Measurements from ENCODE around the gene CCDC88C.

GRCh38 chr14:91351512-91351862, 66.1 kb downstream of the CCDC88C start:
- TF ChIP-seq, protein P1, sequence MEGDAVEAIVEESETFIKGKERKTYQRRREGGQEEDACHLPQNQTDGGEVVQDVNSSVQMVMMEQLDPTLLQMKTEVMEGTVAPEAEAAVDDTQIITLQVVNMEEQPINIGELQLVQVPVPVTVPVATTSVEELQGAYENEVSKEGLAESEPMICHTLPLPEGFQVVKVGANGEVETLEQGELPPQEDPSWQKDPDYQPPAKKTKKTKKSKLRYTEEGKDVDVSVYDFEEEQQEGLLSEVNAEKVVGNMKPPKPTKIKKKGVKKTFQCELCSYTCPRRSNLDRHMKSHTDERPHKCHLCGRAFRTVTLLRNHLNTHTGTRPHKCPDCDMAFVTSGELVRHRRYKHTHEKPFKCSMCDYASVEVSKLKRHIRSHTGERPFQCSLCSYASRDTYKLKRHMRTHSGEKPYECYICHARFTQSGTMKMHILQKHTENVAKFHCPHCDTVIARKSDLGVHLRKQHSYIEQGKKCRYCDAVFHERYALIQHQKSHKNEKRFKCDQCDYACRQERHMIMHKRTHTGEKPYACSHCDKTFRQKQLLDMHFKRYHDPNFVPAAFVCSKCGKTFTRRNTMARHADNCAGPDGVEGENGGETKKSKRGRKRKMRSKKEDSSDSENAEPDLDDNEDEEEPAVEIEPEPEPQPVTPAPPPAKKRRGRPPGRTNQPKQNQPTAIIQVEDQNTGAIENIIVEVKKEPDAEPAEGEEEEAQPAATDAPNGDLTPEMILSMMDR (IDR thresholded peaks at IDR 0.05; ENCODE audit: extremely low read depth in 1 of 2, insufficient read depth in 1 of 2, low read depth in 1 of 2, low read length in 2 of 2) = no peak
- TF ChIP-seq EZH2 (IDR thresholded peaks at IDR 0.05; ENCODE audit: borderline replicate concordance, low read depth, low read length, severe bottlenecking) = no peak
- TF ChIP-seq MYC (IDR thresholded peaks at IDR 0.05; ENCODE audit: low read depth, low read length) = no peak
- no peak for TF ChIP-seq POLR2AphosphoS5 (IDR thresholded peaks at IDR 0.05; ENCODE audit: insufficient read depth, low read depth, low read length)
- TF ChIP-seq POLR2A (IDR thresholded peaks at IDR 0.05; ENCODE audit: low read depth, low read length) = no peak
- TF ChIP-seq JUN (IDR thresholded peaks at IDR 0.05; ENCODE audit: borderline replicate concordance, insufficient read depth, insufficient read length, low read depth) = no peak
- no peak for TF ChIP-seq MAX (IDR thresholded peaks at IDR 0.05; ENCODE audit: insufficient read depth, insufficient read length)
- TF ChIP-seq GATA2 (IDR thresholded peaks at IDR 0.05; ENCODE audit: insufficient read depth, insufficient read length, low read depth, low read length) = no peak
- TF ChIP-seq FOS (IDR thresholded peaks at IDR 0.05; ENCODE audit: borderline replicate concordance, insufficient read depth, low read length) = no peak

All from endothelial cell of umbilical vein (primary cell).